AG04449 (cell line): ENCODE measurements around the gene KRTAP17-1.
A peak's percentile ranks its signal among the peaks of the same experiment; 100 is the strongest.

Experiments
- CTCF ChIA-PET: fragments of 350-600 bp; formaldehyde crosslinking; extraction: SDS; loops from one replicate; lab custom pipeline; 2021; ENCODE audit warnings: antibody characterized with exemption; lab: Yijun Ruan, JAX
- POLR2A ChIA-PET: fragments of 400-600, 350-600 bp; formaldehyde crosslinking; extraction: SDS; loops from one replicate; lab custom pipeline; 2020; ENCODE audit warnings: antibody characterized with exemption, inconsistent platforms; lab: Yijun Ruan, JAX
- DNase-seq: peaks from one replicate; pipeline ENCODE4 v3.0.0-alpha.2; 2010; ENCODE audit warnings: low read depth, low spot score
- H3K4me3 ChIP-seq: 2 replicates; pipeline ENCODE4 v1.5.1; 2011; ENCODE audit warnings: low read depth, mild to moderate bottlenecking, control low read depth, low read length
- TF ChIP-seq, protein P1 (sequence below): IDR thresholded peaks from one replicate; pipeline ENCODE4 v1.5.1; 2011; ENCODE audit warnings: mild to moderate bottlenecking, moderate library complexity, low read length, control low read depth, inconsistent platforms; ENCODE audit not compliant: insufficient read depth; ENCODE audit errors: missing control alignments

The KRTAP17-1 gene

DNA sequence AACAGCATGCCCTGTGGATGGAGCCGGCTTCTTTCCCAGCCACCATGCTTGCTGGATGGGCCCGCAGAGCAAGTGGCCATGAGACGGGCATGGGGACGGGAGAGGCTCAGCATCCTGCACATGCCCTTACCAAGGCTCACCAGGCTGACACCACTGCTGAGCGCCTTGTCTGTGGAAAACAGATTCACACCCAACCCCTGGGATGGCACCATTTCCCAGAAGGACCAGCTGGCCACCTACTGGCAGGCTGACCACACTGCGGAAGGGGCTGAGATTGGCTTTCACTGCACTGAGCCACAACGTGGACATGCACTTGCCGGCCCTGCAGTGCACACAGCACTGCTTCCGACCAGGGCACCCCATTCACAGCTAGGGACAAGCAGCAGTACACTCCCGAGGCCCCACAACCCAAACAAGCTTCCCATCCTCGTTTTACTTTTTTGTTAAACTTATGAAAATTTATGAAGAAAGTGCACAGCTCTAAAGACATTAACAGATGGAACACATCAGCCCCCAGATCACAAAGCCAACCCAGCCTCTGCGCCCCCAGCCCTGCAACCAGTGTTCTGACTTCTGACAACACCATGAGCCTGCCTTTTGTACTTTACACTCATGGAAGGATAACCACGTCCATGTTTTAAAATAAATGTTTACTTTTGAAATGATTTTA, 13.9 kb upstream of the KRTAP17-1 start:
- CTCF ChIA-PET, result interaction anchor here (0.6 to 8.2 kb wide), 41 partner anchors 8 to 526 kb away, joined by 3 to 90 read pairs (median 4); partner anchors contain the start of genes KRTAP16-1, KRTAP17-1, KRTAP2-3 and KRTAP9-6
- TF ChIP-seq, protein P1, sequence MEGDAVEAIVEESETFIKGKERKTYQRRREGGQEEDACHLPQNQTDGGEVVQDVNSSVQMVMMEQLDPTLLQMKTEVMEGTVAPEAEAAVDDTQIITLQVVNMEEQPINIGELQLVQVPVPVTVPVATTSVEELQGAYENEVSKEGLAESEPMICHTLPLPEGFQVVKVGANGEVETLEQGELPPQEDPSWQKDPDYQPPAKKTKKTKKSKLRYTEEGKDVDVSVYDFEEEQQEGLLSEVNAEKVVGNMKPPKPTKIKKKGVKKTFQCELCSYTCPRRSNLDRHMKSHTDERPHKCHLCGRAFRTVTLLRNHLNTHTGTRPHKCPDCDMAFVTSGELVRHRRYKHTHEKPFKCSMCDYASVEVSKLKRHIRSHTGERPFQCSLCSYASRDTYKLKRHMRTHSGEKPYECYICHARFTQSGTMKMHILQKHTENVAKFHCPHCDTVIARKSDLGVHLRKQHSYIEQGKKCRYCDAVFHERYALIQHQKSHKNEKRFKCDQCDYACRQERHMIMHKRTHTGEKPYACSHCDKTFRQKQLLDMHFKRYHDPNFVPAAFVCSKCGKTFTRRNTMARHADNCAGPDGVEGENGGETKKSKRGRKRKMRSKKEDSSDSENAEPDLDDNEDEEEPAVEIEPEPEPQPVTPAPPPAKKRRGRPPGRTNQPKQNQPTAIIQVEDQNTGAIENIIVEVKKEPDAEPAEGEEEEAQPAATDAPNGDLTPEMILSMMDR, result peak; percentile 95
- H3K4me3 ChIP-seq, result no peak overlapping the region
- DNase-seq, result no peak
- POLR2A ChIA-PET, result no interaction called here

DNA sequence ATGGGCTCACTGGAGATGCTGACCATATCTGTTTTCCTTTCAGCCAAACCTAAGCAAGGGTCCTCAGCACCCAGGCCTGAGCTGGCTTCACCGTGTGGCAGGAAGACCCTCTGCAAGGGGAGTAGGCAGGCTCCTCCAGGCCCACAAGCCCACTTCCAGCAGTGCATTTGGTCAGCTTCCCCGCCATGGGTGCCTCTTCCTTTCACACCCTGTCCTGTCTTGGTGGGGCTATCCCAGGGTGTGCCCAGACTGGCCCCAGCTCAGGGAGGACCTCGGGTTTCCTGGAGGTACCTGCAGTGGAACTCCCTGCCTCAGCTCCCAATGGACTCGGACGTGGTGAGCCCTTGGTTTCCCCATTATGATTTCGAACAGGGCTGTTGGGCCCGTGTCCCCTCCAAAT, 12.7 kb upstream of the KRTAP17-1 start:
- ChIA-PET CTCF (interaction anchor here (1.0 to 8.2 kb wide), 23 partner anchors 9 to 517 kb away, joined by 3 to 90 read pairs (median 5); partner anchors contain the start of gene KRTAP17-1), POLR2A (no interaction called here)
- TF ChIP-seq, protein P1, result no peak
- no peak overlapping the region for H3K4me3 ChIP-seq
- DNase-seq, result no peak

DNA sequence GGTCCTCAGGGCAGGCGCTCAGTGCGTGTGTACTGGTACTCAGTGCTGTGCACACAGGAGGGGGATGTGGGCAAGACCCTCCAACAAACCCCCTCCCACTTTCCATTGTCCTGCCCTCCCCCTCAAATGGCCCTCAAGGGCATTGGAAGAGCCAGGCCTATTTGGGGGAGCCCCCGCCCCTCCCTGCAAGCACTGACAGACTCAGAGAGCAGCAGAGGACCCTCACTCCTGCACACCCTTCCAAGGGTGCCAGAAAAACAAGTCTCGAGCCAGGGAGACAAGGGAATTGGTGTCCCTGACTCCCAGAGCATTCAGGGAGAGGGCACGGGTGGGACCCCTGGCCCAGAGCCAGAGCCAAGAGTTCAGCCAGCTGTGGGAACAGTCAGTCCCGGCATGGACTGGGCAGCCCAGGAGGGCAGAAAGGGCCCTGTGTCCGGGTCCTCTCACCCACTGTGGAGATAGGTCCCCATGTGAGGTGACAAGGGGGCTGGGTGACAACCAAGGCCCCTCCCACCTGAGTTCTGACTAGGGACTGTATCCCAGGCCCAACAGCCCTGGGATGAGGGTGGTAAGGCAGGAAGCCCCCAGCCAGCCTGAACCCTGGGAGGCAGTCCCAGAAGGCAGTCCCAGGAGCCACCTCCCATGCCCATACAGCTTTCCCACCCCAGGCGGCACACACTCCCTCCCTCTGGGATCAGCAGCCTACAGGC, 12.1 kb upstream of the KRTAP17-1 start:
- ChIA-PET POLR2A (no interaction called here), CTCF (interaction anchor here (1.0 to 8.2 kb wide), 14 partner anchors 9 to 471 kb away, joined by 3 to 90 read pairs (median 4); partner anchors contain the start of gene KRTAP17-1)
- TF ChIP-seq, protein P1, result no peak
- no peak for DNase-seq
- H3K4me3 ChIP-seq, result no peak overlapping the region

DNA sequence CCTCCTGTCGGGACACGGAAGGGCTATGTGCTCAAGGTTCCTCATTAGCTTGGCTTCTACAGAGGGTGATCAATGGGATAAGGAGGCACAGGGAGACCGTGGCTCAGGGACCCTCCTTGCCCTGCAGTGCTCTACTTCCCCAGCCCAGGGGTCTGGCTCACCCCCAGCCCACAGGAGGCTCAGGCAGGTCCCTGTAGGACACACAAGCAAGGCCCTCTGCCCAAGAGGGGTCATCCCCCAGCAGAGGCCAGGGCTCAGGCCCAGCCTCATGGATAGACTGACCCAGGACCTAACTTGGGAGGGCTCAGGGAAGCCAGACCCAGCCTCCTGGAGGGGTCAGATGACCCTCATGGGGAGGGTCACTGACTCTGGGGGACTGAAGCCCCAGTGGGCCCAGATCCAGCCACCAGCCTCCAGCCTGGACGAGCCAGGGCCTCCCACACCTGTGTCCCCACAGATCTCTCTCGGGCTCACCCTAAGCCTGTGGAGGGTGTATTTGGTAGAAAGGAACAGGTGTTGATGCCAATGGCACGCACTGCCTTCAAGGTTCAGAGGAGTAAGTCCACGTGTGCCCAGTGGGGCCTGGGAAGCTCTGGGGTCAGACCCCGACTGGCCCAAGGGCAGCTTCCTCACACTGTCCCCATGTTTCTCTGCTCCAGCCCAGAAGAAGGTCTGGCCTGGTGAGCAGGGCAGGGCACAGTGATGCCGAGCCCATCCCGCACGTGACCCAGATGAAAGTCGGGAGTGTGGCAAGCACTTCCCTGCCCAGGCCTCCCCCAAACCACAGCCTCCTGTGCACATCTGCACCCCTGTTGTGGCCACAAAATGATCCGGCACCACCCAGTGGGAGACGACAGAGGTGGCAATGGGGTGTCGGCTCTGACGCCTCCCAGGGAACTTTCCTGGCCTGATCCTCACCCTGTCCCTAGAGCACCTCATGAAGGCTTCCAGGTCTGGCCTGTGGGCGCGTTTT, 10.9 kb upstream of the KRTAP17-1 start:
- TF ChIP-seq, protein P1, result no peak
- no peak overlapping the region for H3K4me3 ChIP-seq
- CTCF ChIA-PET, result no interaction called here
- POLR2A ChIA-PET, result no interaction called here
- no peak for DNase-seq

DNA sequence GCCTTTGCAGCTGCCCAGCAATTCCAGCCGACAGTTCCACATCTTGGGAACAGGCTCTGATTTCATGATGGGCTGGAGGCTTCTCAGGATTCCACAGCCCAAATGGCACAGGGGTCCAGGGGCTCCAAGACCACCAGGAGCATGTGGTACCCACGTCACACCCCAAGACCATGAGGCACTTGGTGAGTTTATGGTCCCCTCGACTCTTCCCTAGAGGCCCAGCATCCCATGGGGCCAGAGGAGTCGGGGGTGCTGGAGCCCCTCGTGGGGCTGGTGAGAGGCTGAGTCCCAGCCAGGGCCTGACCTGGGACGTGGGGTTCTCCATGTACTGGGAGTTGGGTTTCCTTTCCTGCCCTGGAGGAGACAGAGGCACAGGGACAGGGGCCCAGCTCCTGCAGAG, 10.1 kb upstream of the KRTAP17-1 start:
- TF ChIP-seq, protein P1, result no peak
- no peak overlapping the region for H3K4me3 ChIP-seq
- POLR2A ChIA-PET, result no interaction called here
- CTCF ChIA-PET, result no interaction called here
- no peak for DNase-seq
